NK-92 (cell line): Measurements from ENCODE around the gene RNF180.
"Not testable (repeated sequence)": the region's sequence is repeated elsewhere in the genome, so short reads cannot be mapped to it uniquely, and the experiment has no call there.

Source experiments
- DNase-seq: peaks from one replicate; lab custom pipeline; 2025; ENCODE audit not compliant: unreplicated experiment; lab: John Stamatoyannopoulos, UW

RNF180 gene

GRCh38 chr5:64347309-64347708 lies 181.7 kb downstream of the RNF180 start:
- no peak for DNase-seq

DNA sequence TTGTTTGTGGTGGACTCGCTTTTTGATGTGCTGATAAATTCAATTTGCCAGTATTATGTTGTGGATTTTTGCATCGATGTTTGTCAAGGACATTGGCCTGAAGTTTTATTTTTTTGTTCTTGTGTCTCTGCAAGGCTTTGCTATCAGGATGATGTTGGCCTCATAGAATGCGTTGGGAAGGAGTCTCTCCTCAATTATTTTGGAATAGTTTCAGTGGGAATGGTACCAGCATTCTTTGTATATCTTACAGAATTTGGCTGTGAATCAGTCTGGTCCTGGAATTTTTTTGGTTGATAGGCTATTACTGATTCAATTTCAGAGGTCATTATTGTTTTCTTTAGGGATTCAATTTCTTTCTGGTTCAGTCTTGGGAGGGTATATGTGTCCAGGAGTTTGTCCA lies 198.8 kb downstream of the RNF180 start:
- DNase-seq: no peak

DNA sequence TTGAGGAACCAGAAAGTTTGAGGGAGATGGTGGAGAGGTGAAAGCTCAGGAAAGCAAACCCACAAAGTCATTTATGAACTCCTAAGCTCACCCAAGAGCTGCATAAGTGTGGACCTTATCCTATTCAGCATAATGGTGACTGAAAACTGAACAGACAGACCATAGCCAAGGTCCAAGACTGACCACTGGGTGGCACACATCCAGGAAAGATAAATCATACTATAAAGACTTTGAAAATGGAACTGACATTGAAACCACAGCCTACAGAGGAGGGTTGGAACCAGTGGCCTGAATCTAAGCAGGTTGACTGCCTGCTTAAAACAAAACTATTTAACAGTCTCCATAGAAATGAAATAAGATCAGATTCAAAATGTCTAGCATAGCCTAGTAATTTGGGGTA lies 219.1 kb downstream of the RNF180 start:
- no peak for DNase-seq

GRCh38 chr5:64397552-64397951 lies 231.9 kb downstream of the RNF180 start:
- no peak for DNase-seq

DNA sequence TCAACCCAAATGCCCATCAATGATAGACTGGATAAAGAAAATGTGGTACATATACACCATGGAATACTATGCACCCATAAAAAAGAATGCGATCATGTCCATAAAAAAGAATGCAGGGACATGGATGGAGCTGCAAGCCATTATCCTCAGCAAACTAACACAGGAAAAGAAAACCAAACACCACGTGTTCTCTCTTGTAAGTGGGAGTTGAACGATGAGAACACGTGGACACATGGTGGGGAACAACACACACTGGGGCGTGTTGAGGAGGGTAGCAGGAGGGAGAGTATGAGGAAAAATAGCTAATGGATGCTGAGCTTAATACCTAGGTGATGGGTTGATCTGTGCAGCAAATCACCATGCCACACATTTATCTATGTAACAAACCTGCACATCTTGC lies 233.1 kb downstream of the RNF180 start:
- not testable (repeated sequence) for DNase-seq

DNA sequence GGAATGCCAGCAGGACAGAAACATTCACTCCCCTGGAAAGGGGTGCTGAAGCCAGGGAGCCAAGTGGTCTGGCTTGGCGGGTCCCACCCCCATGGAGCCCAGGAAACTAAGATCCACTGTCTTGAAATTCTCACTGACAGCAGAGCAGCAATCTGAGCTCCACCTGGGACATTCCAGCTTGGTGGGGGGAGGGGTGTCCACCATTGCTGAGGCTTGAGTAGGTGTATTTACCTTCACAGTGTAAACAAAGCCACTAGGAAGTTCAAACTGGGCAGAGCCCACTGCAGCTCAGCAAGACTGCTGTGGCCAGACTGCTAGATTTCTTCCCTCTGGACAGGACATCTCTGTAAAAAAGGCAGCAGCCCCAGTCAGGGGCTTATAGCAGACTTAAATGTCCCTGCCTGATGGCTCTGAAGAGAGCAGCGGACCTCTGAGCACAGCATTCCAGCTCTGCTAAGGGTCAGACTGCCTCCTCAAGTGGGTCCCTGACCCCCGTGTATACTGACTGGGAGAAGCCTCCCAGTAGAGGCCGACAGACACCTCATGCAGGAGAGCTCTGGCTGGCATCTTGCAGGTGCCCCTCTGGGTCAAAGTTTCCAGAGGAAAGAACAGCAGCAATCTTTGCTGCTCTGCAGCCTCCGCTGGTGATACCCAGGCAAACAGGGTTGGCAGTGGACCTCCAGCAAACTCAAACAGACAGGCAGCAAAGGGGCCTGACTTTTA lies 241.6 kb downstream of the RNF180 start:
- not testable (repeated sequence) for DNase-seq

GRCh38 chr5:64417390-64417789 lies 251.7 kb downstream of the RNF180 start:
- DNase-seq: no peak

DNA sequence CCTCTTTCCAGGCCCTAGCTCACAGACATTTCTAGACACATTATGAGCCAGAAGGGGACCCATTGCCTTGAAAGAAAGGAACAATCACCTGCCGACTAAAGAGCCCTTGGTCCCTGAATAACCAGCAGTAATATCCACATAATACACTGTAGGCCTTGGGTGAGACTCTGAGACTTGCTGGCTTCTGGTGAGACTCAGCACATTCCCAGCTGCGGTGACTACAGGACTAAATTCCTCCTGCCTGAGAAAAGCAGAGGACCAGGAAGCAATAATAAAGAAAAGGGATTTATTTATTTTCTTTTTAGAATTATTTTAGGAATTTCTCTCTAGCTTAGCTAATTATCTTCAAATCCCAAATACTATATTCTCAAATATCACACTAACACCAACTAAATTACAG lies 252.4 kb downstream of the RNF180 start:
- DNase-seq: no peak
